GM12874 (cell line): ENCODE data around the gene SNX24.

Experiments used
- TF ChIP-seq, protein P1 (sequence below): IDR thresholded peaks from 2 replicates; pipeline ENCODE4 v1.5.1; 2011; ENCODE audit warnings: low read depth, mild to moderate bottlenecking, control low read depth, low read length, moderate library complexity; ENCODE audit not compliant: insufficient read depth

SNX24 gene

DNA sequence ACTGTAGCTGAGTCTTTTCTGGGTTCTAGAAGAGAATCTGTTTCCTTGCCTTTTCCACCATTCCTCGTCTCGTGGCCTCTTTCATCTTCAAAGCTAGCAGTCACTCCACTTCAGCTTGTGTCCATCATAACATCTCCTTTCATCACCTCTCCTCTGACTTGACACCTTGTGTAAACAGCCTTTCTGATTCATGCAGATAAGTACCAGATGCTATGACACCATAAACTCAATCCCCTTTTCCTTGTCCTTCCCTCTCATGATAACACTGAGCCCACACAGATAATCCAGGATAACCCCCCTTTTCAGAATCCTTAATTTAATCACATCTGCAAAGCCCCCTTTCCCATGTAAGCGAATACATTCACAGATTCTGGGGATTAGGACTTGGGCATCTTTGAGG is 95.5 kb downstream of the SNX24 start:
- TF ChIP-seq, protein P1, sequence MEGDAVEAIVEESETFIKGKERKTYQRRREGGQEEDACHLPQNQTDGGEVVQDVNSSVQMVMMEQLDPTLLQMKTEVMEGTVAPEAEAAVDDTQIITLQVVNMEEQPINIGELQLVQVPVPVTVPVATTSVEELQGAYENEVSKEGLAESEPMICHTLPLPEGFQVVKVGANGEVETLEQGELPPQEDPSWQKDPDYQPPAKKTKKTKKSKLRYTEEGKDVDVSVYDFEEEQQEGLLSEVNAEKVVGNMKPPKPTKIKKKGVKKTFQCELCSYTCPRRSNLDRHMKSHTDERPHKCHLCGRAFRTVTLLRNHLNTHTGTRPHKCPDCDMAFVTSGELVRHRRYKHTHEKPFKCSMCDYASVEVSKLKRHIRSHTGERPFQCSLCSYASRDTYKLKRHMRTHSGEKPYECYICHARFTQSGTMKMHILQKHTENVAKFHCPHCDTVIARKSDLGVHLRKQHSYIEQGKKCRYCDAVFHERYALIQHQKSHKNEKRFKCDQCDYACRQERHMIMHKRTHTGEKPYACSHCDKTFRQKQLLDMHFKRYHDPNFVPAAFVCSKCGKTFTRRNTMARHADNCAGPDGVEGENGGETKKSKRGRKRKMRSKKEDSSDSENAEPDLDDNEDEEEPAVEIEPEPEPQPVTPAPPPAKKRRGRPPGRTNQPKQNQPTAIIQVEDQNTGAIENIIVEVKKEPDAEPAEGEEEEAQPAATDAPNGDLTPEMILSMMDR: no peak

DNA sequence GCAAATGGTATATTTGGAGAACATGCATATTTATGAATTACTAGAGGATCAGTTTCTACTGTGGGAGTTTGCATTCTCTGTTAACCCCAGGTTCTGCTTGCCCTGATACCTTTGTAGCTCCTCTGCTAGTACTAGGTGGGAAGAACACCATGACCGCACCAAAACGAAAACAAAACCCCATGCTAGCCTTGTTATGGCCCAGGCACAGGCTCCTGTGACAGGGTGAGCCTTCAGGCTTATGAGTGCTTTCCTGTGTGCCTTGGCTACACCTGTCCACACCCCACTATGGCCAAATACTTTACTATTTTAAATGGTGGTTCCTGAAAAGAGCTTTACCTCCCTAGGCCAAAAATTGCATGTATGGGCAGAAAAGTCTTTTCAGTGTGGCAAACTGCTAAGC is 96.3 kb downstream of the SNX24 start:
- TF ChIP-seq, protein P1: no peak

DNA sequence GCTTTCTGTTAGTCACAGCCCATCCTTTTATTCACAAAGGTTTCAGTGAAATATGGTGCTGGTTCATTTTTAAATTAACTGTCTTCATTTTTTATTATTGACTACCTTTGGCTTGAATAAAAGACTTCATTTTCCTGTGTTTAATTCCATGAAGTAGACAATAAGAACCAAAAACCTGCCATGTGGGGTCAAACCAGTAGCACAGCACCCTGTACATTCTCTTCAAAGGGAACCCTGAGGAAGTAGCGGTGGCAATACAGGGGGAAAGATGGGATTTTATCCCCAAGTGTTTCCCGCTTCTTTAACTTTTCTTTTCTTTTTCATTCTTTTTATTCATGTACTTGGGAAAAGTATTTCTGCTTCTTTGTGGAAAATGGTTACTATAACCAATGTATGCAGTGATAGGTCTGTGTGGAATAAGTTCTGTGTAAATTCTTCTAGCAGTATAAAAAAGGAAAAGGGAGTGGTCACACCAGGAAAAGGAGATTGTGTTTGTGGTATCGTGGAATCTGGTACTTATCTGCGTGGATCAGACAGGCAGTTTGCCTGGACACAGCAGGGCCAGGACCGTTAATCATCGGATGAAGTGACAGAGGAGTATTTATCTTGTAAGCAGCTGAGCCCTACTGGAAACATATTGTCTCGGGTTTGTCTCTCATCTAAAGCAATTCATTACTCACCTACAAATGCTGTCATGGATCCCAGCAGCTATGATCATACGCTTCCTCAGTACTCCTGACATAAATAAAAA is 96.9 kb downstream of the SNX24 start:
- TF ChIP-seq, protein P1: no peak

DNA sequence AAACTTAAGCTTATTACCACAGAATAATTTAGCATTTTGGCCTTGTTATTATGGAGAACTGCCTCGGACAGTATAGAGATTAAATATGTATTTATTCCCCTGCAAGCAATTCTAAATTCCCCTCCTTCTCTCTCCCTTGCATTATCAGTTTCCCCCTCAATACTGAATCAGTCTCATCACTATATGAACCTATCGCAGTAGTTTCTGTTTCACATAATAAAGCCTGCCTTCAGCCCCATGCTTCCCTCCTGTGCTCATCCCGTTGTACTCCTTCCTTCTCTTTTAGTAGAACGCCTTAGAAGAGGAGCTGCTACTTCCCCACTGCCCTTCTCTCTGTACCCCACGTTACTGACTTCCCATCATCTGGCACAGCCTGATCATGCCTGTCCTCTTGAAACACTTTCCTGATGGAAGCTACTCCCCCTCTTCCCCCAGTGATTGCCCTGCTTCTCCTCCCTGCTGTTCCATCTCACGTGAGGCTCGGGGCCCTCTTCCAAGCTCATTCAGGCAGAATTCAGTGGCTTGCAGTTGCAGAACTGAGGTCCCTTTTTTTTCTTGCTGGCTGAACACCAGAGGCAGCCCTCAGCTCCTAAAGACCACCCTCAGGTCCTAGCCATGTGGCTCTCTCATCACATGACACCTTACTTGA is 97.8 kb downstream of the SNX24 start:
- TF ChIP-seq, protein P1: no peak

DNA sequence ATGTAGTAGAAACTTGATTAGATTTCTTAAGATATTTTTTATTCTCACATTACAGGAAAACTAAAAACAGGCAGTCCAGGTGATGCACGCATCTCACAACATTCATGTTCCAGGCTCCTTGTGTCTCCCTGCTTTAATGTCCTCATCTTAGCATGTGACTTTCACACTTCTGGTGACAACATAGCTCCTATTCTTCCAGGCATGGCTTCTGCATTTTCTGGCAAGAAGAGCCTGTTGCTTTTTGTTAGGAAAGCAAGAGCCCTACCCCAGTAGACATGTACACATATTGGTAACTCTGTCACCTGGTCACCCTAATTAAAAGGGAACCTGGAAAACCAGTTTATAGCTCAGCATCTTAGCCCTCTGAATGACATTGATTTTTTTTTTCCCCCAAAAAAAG is 98.6 kb downstream of the SNX24 start:
- TF ChIP-seq, protein P1: no peak

DNA sequence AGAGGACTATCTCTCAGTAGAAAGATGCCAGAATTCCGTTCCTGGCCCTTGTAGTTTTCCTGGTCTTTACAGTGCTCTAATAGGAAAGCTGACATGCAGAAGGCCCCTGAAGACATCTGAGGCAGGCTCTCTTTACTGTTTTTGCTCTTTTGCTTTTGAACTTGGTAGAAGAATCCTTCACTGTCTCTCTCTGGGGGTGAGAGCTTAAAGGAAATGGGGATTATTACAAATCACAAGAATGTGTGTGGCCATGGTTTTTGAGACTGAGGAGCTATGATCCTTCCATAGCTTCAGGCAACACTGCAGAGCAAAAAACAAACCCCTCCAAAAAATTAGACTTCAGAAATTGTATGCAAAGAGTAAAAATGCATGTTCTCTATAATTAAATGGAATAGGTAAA is 102.0 kb downstream of the SNX24 start:
- TF ChIP-seq, protein P1: no peak

DNA sequence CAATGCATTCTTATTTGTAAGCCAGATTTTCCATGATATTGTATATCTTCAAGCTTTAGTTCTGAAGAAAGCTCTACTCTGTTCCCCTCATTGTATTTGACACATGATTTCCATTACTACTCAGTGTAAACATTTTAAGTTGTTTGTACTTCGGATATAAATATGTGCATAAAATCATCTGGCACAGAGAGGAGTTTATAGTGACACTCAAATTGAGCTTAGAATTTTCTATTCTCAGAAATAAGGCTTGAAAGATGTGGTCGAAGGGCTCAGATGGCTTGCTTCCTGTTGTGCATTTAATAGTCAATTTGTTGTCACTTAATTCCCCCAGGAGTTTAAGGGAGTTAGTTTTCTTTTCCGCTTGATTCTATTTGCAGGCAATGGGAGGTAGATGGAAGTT is 102.4 kb downstream of the SNX24 start:
- TF ChIP-seq, protein P1: no peak
